Measurements from ENCODE around the gene MMADHC.

Gene MMADHC

GRCh38 chr2:149556452-149556851 is 31.1 kb downstream of the MMADHC start:
- no peak for DNase-seq (ENCODE audit: low read depth in 2 of 2)

- DNase-seq (ENCODE audit: low read depth in 2 of 2), result no peak
Observed at GRCh38 chr2:149552830-149553229, 34.7 kb downstream of the MMADHC start.

- DNase-seq (ENCODE audit: low read depth in 2 of 2), result no peak
Observed at GRCh38 chr2:149552226-149552625, 35.3 kb downstream of the MMADHC start.

- no peak for DNase-seq (ENCODE audit: low read depth in 2 of 2)
Observed at GRCh38 chr2:149544692-149545091, 42.9 kb downstream of the MMADHC start.

- DNase-seq (ENCODE audit: low read depth in 2 of 2), result no peak
Observed at GRCh38 chr2:149543845-149544244, 43.7 kb downstream of the MMADHC start.

GRCh38 chr2:149540138-149540537 is 47.4 kb downstream of the MMADHC start:
- no peak for DNase-seq (ENCODE audit: low read depth in 2 of 2)

GRCh38 chr2:149538138-149538833 is 49.3 kb downstream of the MMADHC start:
- DNase-seq (ENCODE audit: low read depth in 2 of 2), result no peak

- DNase-seq (ENCODE audit: low read depth in 2 of 2), result no peak
Observed at GRCh38 chr2:149537092-149537726, 50.4 kb downstream of the MMADHC start.

- DNase-seq (ENCODE audit: low read depth in 2 of 2), result no peak
Observed at GRCh38 chr2:149536649-149537048, 50.9 kb downstream of the MMADHC start.

GRCh38 chr2:149534674-149535073 is 52.9 kb downstream of the MMADHC start:
- no peak for DNase-seq (ENCODE audit: low read depth in 2 of 2)

- no peak for DNase-seq (ENCODE audit: low read depth in 2 of 2)
Observed at GRCh38 chr2:149528983-149529382, 58.6 kb downstream of the MMADHC start.

- no peak for DNase-seq (ENCODE audit: low read depth in 2 of 2)
Observed at GRCh38 chr2:149527998-149528755, 59.4 kb downstream of the MMADHC start.

GRCh38 chr2:149526689-149527088 is 60.9 kb downstream of the MMADHC start:
- no peak for DNase-seq (ENCODE audit: low read depth in 2 of 2)

GRCh38 chr2:149525323-149525722 is 62.3 kb downstream of the MMADHC start:
- no peak for DNase-seq (ENCODE audit: low read depth in 2 of 2)
